ENCODE data around the gene KRT13.

KRT13 gene

GRCh38 chr17:41520821-41521521 lies 15.6 kb upstream of the KRT13 start:
- no peak for DNase-seq (ENCODE audit: low read depth in 3 of 3, low spot score in 1 of 3)

DNA sequence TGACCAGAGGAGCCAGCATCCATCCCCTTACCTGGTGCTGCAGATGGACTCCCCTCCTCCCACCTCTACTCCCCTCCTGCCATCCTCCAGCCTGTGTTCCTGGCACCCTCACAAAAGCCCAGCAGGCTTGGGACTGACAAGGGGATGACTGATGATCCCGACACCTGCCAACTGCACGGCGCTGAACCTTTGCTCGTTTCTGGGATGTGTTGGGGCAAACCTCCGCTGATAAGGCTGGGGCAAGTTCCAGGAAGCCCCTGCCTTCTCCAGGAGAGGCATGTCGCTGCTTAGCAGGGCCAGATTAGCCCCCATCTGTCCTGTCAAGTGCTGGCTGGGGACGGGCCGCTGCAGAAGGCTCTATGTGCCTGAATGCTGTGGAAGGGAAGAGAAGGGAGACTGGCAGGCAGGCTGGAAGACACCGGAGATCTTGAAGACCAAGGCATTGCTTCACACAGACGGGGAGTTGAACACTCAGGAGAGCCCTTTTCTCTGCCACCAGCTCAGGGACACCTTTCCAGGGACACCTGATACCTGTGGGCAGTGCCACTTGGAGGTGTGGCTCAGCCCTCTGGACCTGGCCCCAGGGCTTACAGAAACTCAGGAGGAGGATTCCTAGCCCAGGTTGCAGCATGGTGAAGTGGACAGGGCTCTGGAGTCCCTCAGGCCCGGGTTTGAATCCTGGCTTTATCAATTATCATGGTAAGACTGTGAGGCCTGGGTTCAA lies 14.3 kb upstream of the KRT13 start:
- DNase-seq (ENCODE audit: low read depth in 3 of 3, low spot score in 1 of 3): no peak

- DNase-seq (ENCODE audit: low read depth in 3 of 3, low spot score in 1 of 3): no peak
Measured at GRCh38 chr17:41518789-41519449, 13.5 kb upstream of the KRT13 start, which contains the start of gene KRT15. Gene KRT15, minus strand, starts transcription at chr17:41518890. Its CDS starts 63 bp downstream, at chr17:41518827.

GRCh38 chr17:41518031-41518430 lies 12.6 kb upstream of the KRT13 start:
- DNase-seq (ENCODE audit: low read depth in 3 of 3, low spot score in 1 of 3): no peak

DNA sequence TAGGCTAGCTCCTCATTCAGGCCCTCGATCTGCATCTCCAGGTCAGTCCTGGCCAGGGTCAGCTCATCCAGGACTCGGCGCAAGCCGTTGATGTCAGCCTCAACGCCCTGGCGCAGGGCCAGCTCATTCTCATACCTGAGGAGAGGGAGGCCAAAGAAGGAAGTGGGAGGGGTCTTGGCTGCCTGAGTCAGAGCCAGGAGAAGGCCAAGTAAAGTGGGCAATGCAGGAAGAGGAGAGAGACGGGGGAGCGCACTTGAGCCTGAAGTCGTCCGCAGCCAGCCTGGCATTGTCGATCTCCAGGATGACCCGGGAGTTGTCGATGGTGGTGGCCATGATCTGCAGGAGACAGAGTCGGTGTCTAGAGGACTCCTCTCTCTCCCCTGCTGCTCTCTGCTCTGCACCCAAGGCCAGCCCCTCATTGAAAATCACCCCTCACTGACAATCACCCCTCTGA lies 11.4 kb upstream of the KRT13 start:
- no peak for DNase-seq (ENCODE audit: low read depth in 3 of 3, low spot score in 1 of 3)

DNA sequence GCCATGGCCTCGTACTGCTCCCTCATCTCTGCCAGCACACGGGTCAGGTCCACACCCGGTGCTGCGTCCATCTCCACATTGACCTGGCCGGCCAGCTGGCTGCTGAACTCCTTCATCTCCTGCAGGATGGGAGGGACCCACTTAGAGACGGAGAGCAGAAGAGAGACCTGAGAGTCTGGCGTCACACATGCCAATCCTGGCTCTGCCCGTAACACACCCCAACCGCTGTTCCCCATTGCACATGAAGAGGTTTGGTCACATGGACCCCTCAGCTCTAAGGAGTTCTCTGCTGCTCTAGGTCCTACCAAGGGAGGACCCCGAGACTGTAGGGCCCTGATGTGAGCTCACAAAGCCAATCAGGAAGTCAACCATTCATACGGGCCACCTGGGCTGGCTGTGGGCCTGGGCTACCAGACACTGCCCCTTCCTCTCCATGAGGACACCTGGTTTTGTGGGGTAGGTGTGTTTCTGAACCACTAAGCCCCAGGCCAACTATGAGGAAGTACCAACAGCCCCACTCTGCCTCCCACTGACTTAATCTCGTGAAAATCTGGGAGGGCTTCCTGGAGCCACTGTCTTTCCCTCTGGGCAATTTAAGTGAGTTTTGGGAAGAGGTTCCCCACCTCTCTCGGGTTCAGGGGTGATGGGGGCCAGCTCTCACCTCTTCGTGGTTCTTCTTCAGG lies 10.9 kb upstream of the KRT13 start:
- no peak for DNase-seq (ENCODE audit: low read depth in 3 of 3, low spot score in 1 of 3)

DNA sequence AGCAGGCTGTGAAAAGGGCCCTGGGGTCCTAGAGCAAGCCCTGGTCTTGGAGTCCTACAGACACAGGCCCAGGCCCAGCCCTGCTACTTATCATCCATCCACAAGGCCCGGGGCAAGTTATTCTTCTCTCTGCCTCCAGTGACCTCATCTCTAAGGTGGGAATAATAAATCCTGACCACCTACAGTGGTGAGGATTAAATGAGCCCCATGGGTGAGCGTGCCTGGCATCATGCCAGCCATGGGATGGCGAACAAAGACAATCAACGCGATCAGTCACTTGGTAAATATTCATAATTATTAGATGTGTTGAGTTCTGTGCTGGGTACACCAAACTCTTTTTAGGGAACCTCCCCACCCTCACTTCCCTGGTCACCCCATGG lies 7.7 kb upstream of the KRT13 start:
- no peak for DNase-seq (ENCODE audit: low read depth in 3 of 3, low spot score in 1 of 3)

- DNase-seq (ENCODE audit: low read depth in 3 of 3, low spot score in 1 of 3): no peak
Measured at GRCh38 chr17:41512546-41513167, 7.2 kb upstream of the KRT13 start.

GRCh38 chr17:41511716-41512115 lies 6.3 kb upstream of the KRT13 start:
- no peak for DNase-seq (ENCODE audit: low read depth in 3 of 3, low spot score in 1 of 3)

DNA sequence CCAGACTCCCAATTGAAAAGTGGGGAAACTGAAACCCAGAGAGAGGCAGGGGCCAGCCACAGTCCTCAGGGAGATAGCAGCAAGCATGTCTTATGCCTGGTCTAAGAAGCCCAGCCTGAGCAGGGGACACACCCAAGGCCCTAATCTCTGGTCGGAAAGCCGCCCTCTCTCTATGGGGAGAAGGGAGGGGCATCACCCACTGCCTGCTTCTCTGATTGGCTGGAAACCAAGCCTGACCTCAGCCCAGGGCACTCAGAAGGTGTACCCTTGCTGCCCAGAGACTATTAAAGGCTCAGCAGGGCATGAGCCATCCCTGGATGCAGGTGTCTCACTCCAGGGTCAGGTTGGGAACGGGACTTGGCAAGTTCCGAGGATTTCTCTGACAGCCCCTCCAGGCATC lies 5.7 kb upstream of the KRT13 start:
- DNase-seq (ENCODE audit: low read depth in 3 of 3, low spot score in 1 of 3): no peak

DNA sequence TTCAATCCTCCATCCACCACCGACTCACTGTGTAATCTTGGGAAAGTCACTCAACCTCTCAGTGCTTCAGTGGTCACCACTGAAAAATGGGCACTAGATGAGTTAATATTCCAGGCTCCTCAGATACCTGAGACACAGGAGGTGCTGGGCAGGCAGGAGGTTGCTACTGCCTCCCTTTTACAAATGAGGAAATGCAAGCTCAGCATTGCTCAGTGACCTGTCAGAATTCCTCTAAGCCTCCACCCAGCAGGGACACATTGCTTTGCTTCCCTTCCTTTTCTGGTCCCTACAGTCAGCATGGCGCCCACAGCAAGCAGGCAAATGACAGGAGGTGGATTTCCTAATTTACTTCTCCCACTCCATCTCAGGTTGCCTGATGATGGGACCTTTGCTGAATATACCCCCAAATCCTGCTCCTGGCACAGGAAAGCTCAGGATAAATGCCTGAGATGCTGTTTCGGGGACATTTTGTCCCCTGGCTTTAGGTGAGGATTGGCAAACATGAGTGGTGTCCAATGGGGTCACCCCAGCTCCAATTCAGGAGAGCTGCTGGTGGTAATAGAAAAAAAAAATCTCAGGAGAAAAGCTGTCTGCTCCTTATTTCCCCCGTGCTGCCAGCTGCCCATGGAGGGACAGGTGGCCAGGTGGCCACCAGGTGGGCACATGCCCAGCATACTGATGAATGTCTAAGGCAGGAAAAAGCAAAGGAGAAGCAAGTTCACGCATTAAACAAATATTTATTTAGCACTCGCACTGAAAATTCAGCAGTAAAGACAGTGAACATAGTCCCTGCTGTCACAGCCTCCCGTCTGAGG lies 5.0 kb upstream of the KRT13 start:
- DNase-seq (ENCODE audit: low read depth in 3 of 3, low spot score in 1 of 3): no peak

DNA sequence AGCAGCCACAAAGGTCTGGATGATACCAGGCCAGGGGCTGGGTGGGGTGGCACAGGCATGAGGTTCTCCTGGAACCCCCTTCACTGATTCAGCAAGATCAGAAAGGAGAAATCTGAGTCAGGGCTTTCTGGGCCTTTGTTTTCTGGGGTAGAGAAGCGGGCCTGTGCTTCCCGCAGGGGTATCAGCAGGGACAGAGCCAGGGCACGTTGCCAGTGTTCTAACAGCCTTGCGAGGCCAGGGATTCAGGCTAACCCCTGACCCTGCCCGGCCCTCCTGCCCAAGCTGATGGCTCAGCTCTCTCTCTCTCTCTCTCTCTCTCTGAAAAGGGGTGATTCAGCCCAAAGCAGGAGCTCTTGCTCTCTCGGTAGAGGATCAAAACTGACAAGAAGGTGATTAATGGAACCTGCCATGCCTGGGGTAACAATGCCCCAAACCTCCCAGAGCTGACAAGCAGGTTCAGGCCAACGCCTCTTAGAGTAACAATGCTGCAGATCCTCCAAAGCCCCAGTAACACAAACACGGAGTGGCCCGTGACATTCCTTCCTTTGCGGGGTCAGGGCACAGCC lies 2.0 kb upstream of the KRT13 start:
- no peak for DNase-seq (ENCODE audit: low read depth in 3 of 3, low spot score in 1 of 3)

GRCh38 chr17:41505809-41506767 lies 676 bp upstream of the KRT13 start:
- no peak for DNase-seq (ENCODE audit: low read depth in 3 of 3, low spot score in 1 of 3)

DNA sequence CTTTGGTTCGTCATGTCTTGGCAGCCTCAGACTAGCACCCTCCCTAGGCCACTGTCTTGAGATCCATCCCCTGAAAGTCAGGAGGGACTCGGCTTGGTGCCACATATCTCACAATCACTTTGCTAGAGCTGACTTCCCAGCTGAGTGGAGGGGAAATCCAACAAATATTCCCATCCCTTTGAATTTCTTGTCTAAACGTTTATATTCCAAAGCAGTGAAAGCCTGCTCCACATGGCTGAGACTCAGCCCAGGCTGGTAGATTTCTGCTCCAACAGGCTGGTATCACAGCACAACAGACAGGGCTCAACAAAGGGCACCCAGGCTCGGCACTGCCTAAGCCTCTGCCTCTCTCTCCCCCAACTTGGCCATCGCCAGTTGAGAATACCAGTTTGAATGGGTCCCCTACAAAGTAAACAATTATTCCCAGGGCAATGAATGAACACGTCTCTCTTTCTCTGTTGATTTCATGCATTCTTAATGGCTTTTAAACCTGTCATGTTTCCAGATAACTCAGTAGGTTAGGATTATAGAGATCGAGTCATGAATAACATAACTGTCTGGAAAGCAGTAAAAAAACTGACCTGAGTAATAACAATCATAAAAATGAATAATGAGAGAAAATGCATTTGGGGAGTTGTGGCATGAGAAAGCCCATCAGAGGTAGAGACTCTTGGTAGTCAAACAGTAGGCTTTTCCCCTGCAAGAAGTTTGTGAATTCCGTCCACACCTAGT lies 1.0 kb downstream of the KRT13 start:
- no peak for DNase-seq (ENCODE audit: low read depth in 3 of 3, low spot score in 1 of 3)

DNA sequence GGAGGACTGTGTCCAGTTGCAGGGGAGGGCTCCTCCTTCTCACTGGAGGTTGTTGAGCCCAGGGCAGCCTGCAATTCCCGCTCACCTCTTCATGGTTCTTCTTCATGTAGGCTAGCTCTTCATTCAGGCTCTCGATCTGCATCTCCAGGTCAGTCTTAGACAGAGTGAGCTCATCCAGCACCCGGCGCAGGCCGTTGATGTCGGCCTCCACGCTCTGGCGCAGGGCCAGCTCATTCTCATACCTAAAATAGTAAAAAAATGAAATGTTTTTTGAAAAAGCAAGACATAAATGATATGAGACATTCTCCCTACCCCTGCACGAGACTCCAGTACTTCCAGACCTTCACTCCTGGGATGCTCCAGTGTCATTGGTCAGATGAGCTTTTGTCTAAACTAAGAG lies 2.2 kb downstream of the KRT13 start:
- no peak for DNase-seq (ENCODE audit: low read depth in 3 of 3, low spot score in 1 of 3)

- DNase-seq (ENCODE audit: low read depth in 3 of 3, low spot score in 1 of 3): no peak
Measured at GRCh38 chr17:41500131-41500911, 5.1 kb downstream of the KRT13 start.

DNA sequence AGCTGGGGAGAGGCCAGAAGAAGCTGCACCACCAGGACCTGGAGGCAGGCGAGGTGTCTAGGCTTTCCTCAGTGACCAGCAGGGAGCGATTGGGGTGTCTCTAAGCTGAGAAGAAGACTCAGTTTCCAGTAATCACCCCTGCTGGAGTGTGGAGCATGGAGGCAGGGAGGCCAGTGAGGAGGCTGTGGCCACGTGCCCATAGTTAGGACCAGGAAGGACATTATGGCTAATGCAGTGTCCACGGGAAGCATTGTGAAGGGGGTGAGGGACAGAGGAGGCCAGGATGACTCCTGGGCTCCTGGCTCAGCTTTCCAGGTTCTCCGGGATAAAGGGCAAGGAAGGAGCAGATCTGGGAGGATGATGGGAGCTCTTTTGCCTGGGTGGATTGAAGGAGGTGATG lies 5.7 kb downstream of the KRT13 start:
- DNase-seq (ENCODE audit: low read depth in 3 of 3, low spot score in 1 of 3): no peak
